ENCODE data around the gene FAAP100. TPM values are rescaled to one million over a fixed set of nuclear protein-coding genes. Genes with fewer than 3 reads are reported as not detected.

Gene FAAP100
- total and polyA plus RNA-seq, 12 donors = 8.7 to 30.6 (median 13.3) TPM

- H3K36me3 ChIP-seq = peaks cover 0 to 94% (median 17%) of the 10 kb centered on the region in 9 donors
These were observed 23.7 kb upstream of the FAAP100 start for GRCh38 chr17:81575836-81576235.

DNA sequence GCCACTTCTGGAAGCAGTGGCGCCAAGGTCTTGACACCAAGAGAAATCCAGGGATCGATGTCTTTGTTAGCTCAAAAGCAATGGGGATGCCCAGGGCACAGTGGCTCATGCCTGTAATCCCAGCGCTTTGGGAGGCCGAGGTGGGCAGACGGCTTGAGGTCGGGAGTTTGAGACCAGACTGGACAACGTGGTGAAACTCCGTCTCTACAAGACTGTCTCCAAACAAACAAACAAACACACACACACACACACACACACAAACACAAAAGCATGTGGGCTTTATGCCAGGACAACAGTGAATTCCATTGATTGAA lies 22.4 kb upstream of the FAAP100 start:
- peaks cover 0 to 94% (median 29%) of the 10 kb centered on the region in 9 donors for H3K36me3 ChIP-seq
- 80 to 84% methylated on average over 8 of the region's 8 CpGs for WGBS, 2 donors
- peaks cover 0 to 29% (median 18%) of the 10 kb centered on the region in 9 donors for H3K4me1 ChIP-seq
- no peaks in the 10 kb centered on the region for H3K9me3 ChIP-seq
- ATAC-seq (no peak), DNase-seq (no peak)
- TF ChIP-seq, protein P1, sequence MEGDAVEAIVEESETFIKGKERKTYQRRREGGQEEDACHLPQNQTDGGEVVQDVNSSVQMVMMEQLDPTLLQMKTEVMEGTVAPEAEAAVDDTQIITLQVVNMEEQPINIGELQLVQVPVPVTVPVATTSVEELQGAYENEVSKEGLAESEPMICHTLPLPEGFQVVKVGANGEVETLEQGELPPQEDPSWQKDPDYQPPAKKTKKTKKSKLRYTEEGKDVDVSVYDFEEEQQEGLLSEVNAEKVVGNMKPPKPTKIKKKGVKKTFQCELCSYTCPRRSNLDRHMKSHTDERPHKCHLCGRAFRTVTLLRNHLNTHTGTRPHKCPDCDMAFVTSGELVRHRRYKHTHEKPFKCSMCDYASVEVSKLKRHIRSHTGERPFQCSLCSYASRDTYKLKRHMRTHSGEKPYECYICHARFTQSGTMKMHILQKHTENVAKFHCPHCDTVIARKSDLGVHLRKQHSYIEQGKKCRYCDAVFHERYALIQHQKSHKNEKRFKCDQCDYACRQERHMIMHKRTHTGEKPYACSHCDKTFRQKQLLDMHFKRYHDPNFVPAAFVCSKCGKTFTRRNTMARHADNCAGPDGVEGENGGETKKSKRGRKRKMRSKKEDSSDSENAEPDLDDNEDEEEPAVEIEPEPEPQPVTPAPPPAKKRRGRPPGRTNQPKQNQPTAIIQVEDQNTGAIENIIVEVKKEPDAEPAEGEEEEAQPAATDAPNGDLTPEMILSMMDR (IDR thresholded peaks at IDR 0.05) = no peak
- H3K4me3 ChIP-seq = no peak overlapping the region
- H3K27me3 ChIP-seq = no peaks in the 10 kb centered on the region
- no peak overlapping the region for H3K27ac ChIP-seq
- intact Hi-C loops (cut with DNase I) = no loop called here

More at GRCh38 chr17:81575836-81576235, 23.7 kb upstream of the FAAP100 start:
- intact Hi-C loops (cut with DNase I) = no loop called here
- Histone ChIP-seq H3K4me1 (peaks cover 3 to 41% (median 29%) of the 10 kb centered on the region in 9 donors), H3K9me3 (no peaks in the 10 kb centered on the region), H3K4me3 (no peak overlapping the region), H3K27me3 (no peaks in the 10 kb centered on the region), H3K27ac (no peak overlapping the region)
- no peak for ATAC-seq
- WGBS, 2 donors = 92 to 95% methylated on average over 3 of the region's 3 CpGs
- TF ChIP-seq, protein P1 (IDR thresholded peaks at IDR 0.05) = no peak
- no peak for DNase-seq

- H3K36me3 ChIP-seq = peaks cover 0 to 94% (median 35%) of the 10 kb centered on the region in 9 donors
- H3K4me1 ChIP-seq = peaks cover 0 to 24% (median 16%) of the 10 kb centered on the region in 9 donors
- no peak for ATAC-seq
- TF ChIP-seq, protein P1 (IDR thresholded peaks at IDR 0.05) = no peak
- intact Hi-C loops (cut with DNase I) = no loop called here
- H3K4me3 ChIP-seq = no peak overlapping the region
- no peak for DNase-seq
- no peak overlapping the region for H3K27ac ChIP-seq
- 79 to 83% methylated on average over 17 of the region's 17 CpGs for WGBS, 2 donors
- H3K27me3 ChIP-seq = no peaks in the 10 kb centered on the region
- no peaks in the 10 kb centered on the region for H3K9me3 ChIP-seq
These were observed 21.9 kb upstream of the FAAP100 start for GRCh38 chr17:81573794-81574642.

DNA sequence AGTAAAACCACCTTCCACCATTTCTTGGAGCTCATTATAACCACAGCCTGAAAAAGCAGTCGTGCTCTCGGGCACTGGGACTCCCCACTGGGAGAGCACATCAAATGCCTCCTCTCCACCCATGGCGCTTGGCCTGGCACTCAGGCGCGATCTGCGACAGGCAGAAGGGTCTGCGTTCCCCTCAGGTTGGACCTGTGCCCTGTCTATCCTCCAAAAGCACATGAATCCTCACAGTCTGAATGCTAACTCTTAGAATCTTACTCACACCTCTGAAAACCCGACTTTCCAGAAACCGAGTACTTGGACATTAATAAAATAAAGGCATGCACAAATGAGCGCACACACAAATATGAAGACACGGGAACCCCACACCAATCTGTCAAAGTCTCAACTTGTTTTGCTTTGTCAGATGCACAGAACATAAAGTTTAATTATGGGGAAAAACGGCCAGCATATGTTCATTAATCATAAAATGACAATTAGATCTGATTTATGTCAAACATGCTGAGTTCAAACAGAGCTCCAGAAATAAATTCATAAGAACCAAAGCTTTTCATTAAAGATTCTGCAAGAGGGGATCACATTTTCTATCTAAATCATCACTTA lies 20.5 kb upstream of the FAAP100 start:
- Histone ChIP-seq H3K27ac (no peak overlapping the region), H3K27me3 (no peaks in the 10 kb centered on the region), H3K9me3 (no peaks in the 10 kb centered on the region), H3K36me3 (peaks cover 0 to 96% (median 46%) of the 10 kb centered on the region in 9 donors), H3K4me3 (no peak overlapping the region), H3K4me1 (peaks cover 0 to 24% (median 18%) of the 10 kb centered on the region in 9 donors)
- WGBS, 2 donors = 95 to 97% methylated on average over 12 of the region's 12 CpGs
- ATAC-seq (no peak), DNase-seq (no peak)
- intact Hi-C loops (cut with DNase I) = no loop called here
- TF ChIP-seq, protein P1 (IDR thresholded peaks at IDR 0.05) = no peak
